ENCODE measurements around the gene GRK5. TPM values are rescaled to one million over a fixed set of nuclear protein-coding genes. Genes with fewer than 3 reads are reported as not detected.

Gene GRK5
- 8.5 to 10.8 TPM (median 10.3 TPM) in 5 replicates for total RNA-seq (2022; extraction: Qiagen RNA extraction; ENCODE audit: low read depth)

GRCh38 chr10:119207366-119207666 lies at the start of gene GRK5:
GRK5 (plus strand) TSS chr10:119207571; CDS start chr10:119207918, 347 bp downstream.

DNA sequence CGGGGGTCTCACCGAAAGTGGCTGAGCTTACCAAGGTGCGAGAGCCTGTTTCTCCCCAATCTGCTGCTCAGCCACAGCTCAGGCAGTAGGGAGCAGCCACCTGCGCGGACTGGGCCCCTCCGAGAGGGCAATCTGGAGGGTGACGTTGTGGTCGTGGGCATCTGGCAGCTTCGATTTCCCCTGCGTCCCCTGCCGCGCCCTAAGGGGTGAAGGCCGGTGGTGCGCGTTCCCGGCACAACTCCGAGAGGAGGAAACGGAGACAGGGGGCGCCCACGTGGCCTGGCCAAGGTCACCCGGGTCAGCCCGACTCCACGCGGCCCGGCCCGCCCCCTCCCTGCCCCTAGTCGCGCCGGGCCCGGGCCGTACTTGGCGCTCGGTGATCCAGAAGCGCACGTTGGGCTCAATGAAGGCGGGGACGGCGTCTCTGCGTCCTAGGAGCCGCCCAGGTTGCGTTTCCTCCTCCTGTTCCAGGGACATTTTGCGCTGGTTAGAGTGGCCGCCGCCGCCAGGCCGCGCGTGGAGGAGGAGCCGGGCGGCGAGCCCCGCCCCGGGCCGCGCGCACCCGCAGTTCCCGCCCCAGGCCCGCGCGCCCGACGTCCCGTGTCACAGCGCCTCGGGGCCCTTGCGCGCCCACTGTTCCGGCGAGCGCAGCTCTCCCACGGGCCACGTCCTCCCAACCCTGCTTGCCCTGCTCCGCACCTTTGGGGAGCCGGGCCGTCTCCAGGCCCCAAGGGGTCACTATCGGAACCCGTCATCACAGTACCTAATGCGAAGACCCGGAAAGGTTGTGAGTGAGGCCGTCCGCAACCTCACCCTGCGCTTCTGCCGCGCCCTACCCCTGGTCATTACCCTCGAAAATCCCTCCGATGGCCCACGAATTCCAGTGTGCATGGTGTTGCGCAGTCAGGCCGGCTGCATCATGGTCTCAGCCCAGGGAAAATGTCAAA lies 41.9 kb upstream of the GRK5 start, which contains the start of gene SFXN4:
SFXN4 (minus strand) TSS at position 544 of the 947 bp plus-strand sequence; CDS start at position 477, 67 bp downstream.

DNA sequence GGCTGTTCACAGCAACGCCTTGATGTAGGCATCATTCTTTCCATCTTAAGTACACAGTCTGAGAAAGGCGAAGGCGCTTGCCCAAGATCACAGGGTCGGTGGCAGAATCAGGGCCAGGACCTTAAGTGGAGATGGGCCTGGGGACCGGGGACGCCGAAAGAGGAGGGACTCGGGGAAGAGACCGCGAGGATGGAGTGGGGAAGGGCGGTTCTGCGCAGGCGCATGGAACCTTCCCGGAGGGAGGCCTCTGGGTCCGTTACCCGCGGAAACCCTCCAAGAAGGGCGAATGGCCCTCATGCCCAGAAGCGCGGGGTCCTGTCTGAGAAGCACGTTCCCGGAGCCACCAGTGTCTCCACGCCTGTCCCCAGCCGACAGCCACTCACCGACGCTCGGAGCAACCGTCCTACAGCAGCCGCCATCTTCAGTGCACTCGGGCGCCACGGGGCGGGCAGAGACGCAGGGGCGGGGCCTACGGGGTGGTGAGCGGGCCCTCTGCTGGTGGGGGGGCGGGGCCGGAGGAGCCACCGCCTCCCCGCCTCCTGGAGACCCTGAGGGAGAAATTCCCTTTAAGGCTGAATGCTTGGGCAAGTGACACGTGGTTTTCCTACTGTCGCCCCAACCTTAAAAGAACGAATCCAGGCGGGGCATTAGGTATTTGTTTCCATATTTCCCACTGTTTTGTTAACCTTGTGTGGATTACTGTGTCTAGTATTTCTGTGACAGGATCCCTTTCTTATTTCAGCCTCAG lies 28.8 kb upstream of the GRK5 start, which contains the start of gene PRDX3:
PRDX3 (minus strand) TSS at position 441 of the 748 bp plus-strand sequence; CDS start at position 419, 22 bp downstream.

Other genes with a start within 250 kb of the GRK5 start
- 2.4 to 4.0 TPM (median 3.5 TPM) in 5 replicates for gene NANOS1, start 177.9 kb upstream of the GRK5 start, total RNA-seq (2022; extraction: Qiagen RNA extraction; ENCODE audit: low read depth)
- gene EIF3A, start 126.8 kb upstream of the GRK5 start, total RNA-seq (2022; extraction: Qiagen RNA extraction; ENCODE audit: low read depth), result 110 to 150 TPM (median 131 TPM) in 5 replicates
- 43.3 to 61.7 TPM (median 56.1 TPM) in 5 replicates for gene DENND10, start 103.5 kb upstream of the GRK5 start, total RNA-seq (2022; extraction: Qiagen RNA extraction; ENCODE audit: low read depth)
- gene SFXN4, start 41.9 kb upstream of the GRK5 start, total RNA-seq (2022; extraction: Qiagen RNA extraction; ENCODE audit: low read depth), result 44.0 to 49.5 TPM (median 47.7 TPM) in 5 replicates
- gene PRDX3, start 28.8 kb upstream of the GRK5 start, total RNA-seq (2022; extraction: Qiagen RNA extraction; ENCODE audit: low read depth), result 274 to 343 TPM (median 322 TPM) in 5 replicates

Data from A549 treated with GW870086 at 1 μM for 4 hours (cell line).